Prostate gland (tissue), 2 donors: ENCODE measurements around the gene CREB1. TPM values are rescaled to one million over a fixed set of nuclear protein-coding genes. Genes with fewer than 3 reads are reported as not detected.

Source experiments
- DNase-seq: peaks from one replicate; pipeline ENCODE4 v3.0.0-alpha.2; 2019; ENCODE audit warnings: low spot score
- H3K27ac ChIP-seq, 2 donors: fragments of 200-600 bp; sonication (generic); 2 replicates each; pipeline ENCODE4 v1.5.1; 2017 to 2019
- H3K27me3 ChIP-seq: fragments of 200-600 bp; sonication (generic); replicated peaks from 2 replicates; pipeline ENCODE4 v1.5.1; 2019; ENCODE audit not compliant: insufficient read depth
- H3K36me3 ChIP-seq, 2 donors: fragments of 200-600 bp; sonication (generic); 1 replicate in 1 of 2; 2 replicates in 1 of 2; pipeline versions ENCODE4 v1.5.1 to v1.8.1; 2017 to 2019
- H3K4me1 ChIP-seq: fragments of 200-600 bp; sonication (generic); replicated peaks from 2 replicates; pipeline ENCODE4 v1.5.1; 2019
- H3K4me3 ChIP-seq, 2 donors: fragments of 200-600 bp; sonication (generic); 2 replicates each; pipeline ENCODE4 v1.5.1; 2017 to 2019
- H3K9me3 ChIP-seq: fragments of 200-600 bp; sonication (generic); 2 replicates; pipeline ENCODE4 v1.5.1; 2017
- CTCF ChIP-seq, 4 experiments: fragments of 200-600 bp in 2 of 4; fragments of 450-650 bp in 2 of 4; sonication (generic) in 2 of 4; IDR thresholded peaks; 1 replicate in 3 of 4; 2 replicates in 1 of 4; pipeline ENCODE4 v1.5.1; 2016 to 2019; ENCODE audit warnings: antibody characterized with exemption in 4 of 4, mild to moderate bottlenecking in 2 of 4, moderate library complexity in 2 of 4
- POLR2A ChIP-seq: fragments of 450-650 bp; IDR thresholded peaks from one replicate; pipeline ENCODE4 v1.6.1; 2016; ENCODE audit warnings: antibody characterized with exemption, mild to moderate bottlenecking
- POLR2AphosphoS5 ChIP-seq: sonication (generic); formaldehyde crosslinking; IDR thresholded peaks from one replicate; pipeline ENCODE4 v1.6.1; 2017; ENCODE audit warnings: antibody characterized with exemption
- WGBS: methylation state at CpG from one replicate; pipeline ENCODE4 v1.1.5; 2018; 5-methylcytosine and 5-hydroxymethylcytosine counted together
- intact Hi-C: fragments of 100-400 bp; cut with DNase I; formaldehyde crosslinking; loops from one replicate; pipeline ENCODE4 v1.14.2; 2022
- total RNA-seq, 2 donors: library from RNA; depleted of rRNA; stranded (reverse); fragments of >200 nt; gene quantifications; one replicate each; pipeline ENCODE4 v1.1.0, GENCODE V29; 2016

The CREB1 gene
- total RNA-seq, 2 donors from 2014 or later, result 44.0 to 47.1 TPM

GRCh38 chr2:207528980-207529329 lies 807 bp upstream of the CREB1 start:
- Histone ChIP-seq H3K4me3 (peak overlapping the region; percentile 66 to 78), H3K36me3 (no peaks in the 10 kb centered on the region), H3K27me3 (no peaks in the 10 kb centered on the region), H3K27ac (peak overlapping the region; percentile 96 to 97), H3K9me3 (no peaks in the 10 kb centered on the region), H3K4me1 (peaks cover 3% of the 10 kb centered on the region)
- WGBS, result 3% methylated on average over 17 of the region's 17 CpGs
- TF ChIP-seq POLR2AphosphoS5 (no peak), POLR2A (no peak), CTCF (IDR thresholded peaks at IDR 0.05) (no peak)
- intact Hi-C loops, result loop anchor here (1.0 kb wide), 1 partner anchor 96 kb away; the partner anchor contains the start of gene METTL21A
- no peak for DNase-seq

GRCh38 chr2:207530160-207531031 lies 634 bp downstream of the CREB1 start:
- WGBS, result 0% methylated on average over 32 of the region's 93 CpGs
- TF ChIP-seq CTCF (IDR thresholded peaks at IDR 0.05), result no peak
- peak; percentile 36 for TF ChIP-seq POLR2AphosphoS5
- peak; percentile 39 for TF ChIP-seq POLR2A
- intact Hi-C loops, result no loop called here
- peaks cover 6% of the 10 kb centered on the region for H3K4me1 ChIP-seq
- no peaks in the 10 kb centered on the region for H3K9me3 ChIP-seq
- no peaks in the 10 kb centered on the region for H3K36me3 ChIP-seq
- DNase-seq, result peak; percentile 28
- H3K27ac ChIP-seq, result peak overlapping the region; percentile 96 to 97
- peak overlapping the region; percentile 66 to 78 for H3K4me3 ChIP-seq
- no peaks in the 10 kb centered on the region for H3K27me3 ChIP-seq

- intact Hi-C loops, result no loop called here
- 4% methylated on average over 20 of the region's 20 CpGs for WGBS
Observed at GRCh38 chr2:207531032-207531952, 1.5 kb downstream of the CREB1 start.

GRCh38 chr2:207532676-207533075 lies 2.9 kb downstream of the CREB1 start:
- H3K27ac ChIP-seq, result peak overlapping the region in 1 of 2 donors; percentile 97
- no peak for TF ChIP-seq POLR2AphosphoS5
- no peak for TF ChIP-seq CTCF (IDR thresholded peaks at IDR 0.05)
- TF ChIP-seq POLR2A, result no peak
- H3K36me3 ChIP-seq, result no peaks in the 10 kb centered on the region
- 87% methylated on average over 9 of the region's 9 CpGs for WGBS
- H3K4me3 ChIP-seq, result no peak overlapping the region
- no peaks in the 10 kb centered on the region for H3K27me3 ChIP-seq
- peaks cover 6% of the 10 kb centered on the region for H3K4me1 ChIP-seq
- intact Hi-C loops, result no loop called here
- H3K9me3 ChIP-seq, result no peaks in the 10 kb centered on the region
- no peak for DNase-seq

More at GRCh38 chr2:207531032-207531952, 1.5 kb downstream of the CREB1 start:
- no peaks in the 10 kb centered on the region for H3K36me3 ChIP-seq
- H3K4me1 ChIP-seq, result peaks cover 6% of the 10 kb centered on the region
- TF ChIP-seq POLR2AphosphoS5 (no peak), CTCF (IDR thresholded peaks at IDR 0.05) (no peak), POLR2A (no peak)
- no peaks in the 10 kb centered on the region for H3K9me3 ChIP-seq
- peak overlapping the region; percentile 62 to 66 for H3K4me3 ChIP-seq
- H3K27ac ChIP-seq, result peak overlapping the region; percentile 90 to 97
- no peaks in the 10 kb centered on the region for H3K27me3 ChIP-seq
- DNase-seq, result no peak
